Measurements from ENCODE around the gene PTPRG.

Gene PTPRG

GRCh38 chr3:61664105-61664482 lies 102.7 kb downstream of the PTPRG start:
- no peak for DNase-seq

- DNase-seq, result no peak
Measured at GRCh38 chr3:61665121-61665520, 103.8 kb downstream of the PTPRG start.

- no peak for DNase-seq
Measured at GRCh38 chr3:61665987-61666386, 104.6 kb downstream of the PTPRG start.

GRCh38 chr3:61666615-61667330 lies 105.4 kb downstream of the PTPRG start:
- DNase-seq, result no peak

GRCh38 chr3:61667383-61667782 lies 106.0 kb downstream of the PTPRG start:
- DNase-seq, result no peak

- no peak for DNase-seq
Measured at GRCh38 chr3:61667814-61668213, 106.4 kb downstream of the PTPRG start.

- DNase-seq, result no peak
Measured at GRCh38 chr3:61668317-61668864, 107.0 kb downstream of the PTPRG start.

GRCh38 chr3:61669203-61669602 lies 107.8 kb downstream of the PTPRG start:
- no peak for DNase-seq

GRCh38 chr3:61669668-61670299 lies 108.4 kb downstream of the PTPRG start:
- no peak for DNase-seq

- DNase-seq, result no peak
Measured at GRCh38 chr3:61673651-61674050, 112.3 kb downstream of the PTPRG start.

- DNase-seq, result no peak
Measured at GRCh38 chr3:61674596-61674995, 113.2 kb downstream of the PTPRG start.

GRCh38 chr3:61679026-61679425 lies 117.7 kb downstream of the PTPRG start:
- DNase-seq, result no peak

- no peak for DNase-seq
Measured at GRCh38 chr3:61680617-61681016, 119.2 kb downstream of the PTPRG start.

- DNase-seq, result no peak
Measured at GRCh38 chr3:61681636-61682035, 120.3 kb downstream of the PTPRG start.

GRCh38 chr3:61682671-61683548 lies 121.5 kb downstream of the PTPRG start:
- no peak for DNase-seq

- no peak for DNase-seq
Measured at GRCh38 chr3:61683549-61684236, 122.3 kb downstream of the PTPRG start.

GRCh38 chr3:61684386-61684785 lies 123.0 kb downstream of the PTPRG start:
- no peak for DNase-seq

GRCh38 chr3:61685755-61686154 lies 124.4 kb downstream of the PTPRG start:
- DNase-seq, result no peak

- DNase-seq, result no peak
Measured at GRCh38 chr3:61686228-61686648, 124.9 kb downstream of the PTPRG start.

GRCh38 chr3:61687206-61687605 lies 125.8 kb downstream of the PTPRG start:
- DNase-seq, result no peak

- no peak for DNase-seq
Measured at GRCh38 chr3:61687663-61688306, 126.4 kb downstream of the PTPRG start.

GRCh38 chr3:61688307-61688984 lies 127.1 kb downstream of the PTPRG start:
- DNase-seq, result no peak
